GM12878 (cell line): ENCODE results near the gene SSUH2. TPM values are rescaled to one million over a fixed set of nuclear protein-coding genes. Genes with fewer than 3 reads are reported as not detected.

ENCODE experiments used
- ATAC-seq: fragments of 200-7000 bp; cut with Tn5 transposase; 3 replicates; pipeline ENCODE4 v1.9.1; 2020; ENCODE audit warnings: mild to moderate bottlenecking, moderate library complexity
- BruUV-seq: library from RNA; stranded (reverse); fragments of 400-500 nt; replicated peaks from 2 replicates; lab custom pipeline; 2021; lab: Mats Ljungman, UMichigan
- CTCF ChIA-PET: fragments of 300-600 bp; sonication (Branson Sonifier 250); formaldehyde crosslinking; extraction: SDS; loops from one replicate; lab custom pipeline; 2021; ENCODE audit warnings: inconsistent platforms; lab: Yijun Ruan, JAX
- POLR2A ChIA-PET: fragments of 350-600 bp; formaldehyde crosslinking; extraction: SDS; loops from one replicate; lab custom pipeline; 2021; ENCODE audit warnings: inconsistent platforms; lab: Charles Lee
- RAD21 ChIA-PET: fragments of 300-600 bp; sonication (Branson Sonifier 250); formaldehyde crosslinking; loops from one replicate; lab custom pipeline; 2023; ENCODE audit warnings: antibody characterized with exemption; ENCODE audit not compliant: unreplicated experiment; lab: Charles Lee
- SMC1A ChIA-PET: fragments of 300-600 bp; sonication (Branson Sonifier 250); formaldehyde crosslinking; loops from one replicate; lab custom pipeline; 2023; ENCODE audit not compliant: unreplicated experiment, uncharacterized antibody; lab: Charles Lee
- DNase-seq: peaks from one replicate; pipeline ENCODE4 v3.0.0-alpha.2; 2011; ENCODE audit warnings: low read depth, low spot score
- FAIRE-seq: peaks from 3 replicates; lab custom pipeline; 2011; peaks lifted over from hg19 to GRCh38; lab: Jason Lieb, UNC
- H2AFZ ChIP-seq: 2 replicates; pipeline ENCODE4 v1.6.0; 2011; ENCODE audit warnings: low read depth, low read length, control low read depth; ENCODE audit not compliant: control insufficient read depth
- H3K27ac ChIP-seq: 2 replicates; pipeline ENCODE4 v1.5.1; 2011; ENCODE audit warnings: control low read depth; ENCODE audit not compliant: control insufficient read depth, insufficient read depth
- H3K27me3 ChIP-seq, 2 experiments: replicated peaks in 1 of 2; 2 replicates each; pipeline versions ENCODE4 v1.6.0 to v1.6.1; 2011; ENCODE audit warnings: low read length in 1 of 2; ENCODE audit not compliant: control insufficient read depth in 2 of 2, insufficient read depth in 2 of 2
- H3K36me3 ChIP-seq, 2 experiments: 2 replicates each; pipeline ENCODE4 v1.5.1; 2011; ENCODE audit warnings: low read length in 1 of 2; ENCODE audit not compliant: control insufficient read depth in 2 of 2, insufficient read depth in 2 of 2
- H3K4me1 ChIP-seq: 2 replicates; pipeline ENCODE4 v1.6.1; 2011; ENCODE audit warnings: mild to moderate bottlenecking, low read length, moderate library complexity, mixed read lengths; ENCODE audit not compliant: control insufficient read depth, insufficient read depth
- H3K4me2 ChIP-seq: 2 replicates; pipeline ENCODE4 v1.6.0; 2011; ENCODE audit warnings: control low read depth; ENCODE audit not compliant: control insufficient read depth, insufficient read depth
- H3K4me3 ChIP-seq: fragments of 200-600 bp; sonication (generic); 2 replicates; pipeline ENCODE4 v1.5.1; 2016
- H3K79me2 ChIP-seq: 2 replicates; pipeline ENCODE4 v1.6.0; 2011; ENCODE audit warnings: low read length; ENCODE audit not compliant: control insufficient read depth, insufficient read depth
- H3K9ac ChIP-seq: 2 replicates; pipeline ENCODE4 v1.8.0; 2011; ENCODE audit warnings: low read length, control low read depth, mixed read lengths; ENCODE audit not compliant: control insufficient read depth, insufficient read depth
- H3K9me3 ChIP-seq: replicated peaks from 3 replicates; pipeline ENCODE4 v1.5.1; 2011; ENCODE audit warnings: mild to moderate bottlenecking, low read length; ENCODE audit not compliant: control insufficient read depth, insufficient read depth
- H4K20me1 ChIP-seq: 2 replicates; pipeline ENCODE4 v1.6.0; 2011; ENCODE audit not compliant: control insufficient read depth, insufficient read depth
- ELK1 ChIP-seq: IDR thresholded peaks from 2 replicates; pipeline ENCODE4 v1.6.1; 2012; ENCODE audit warnings: low read depth, low read length, improper control_type of control experiment
- HDGF ChIP-seq: fragments of 450-650 bp; IDR thresholded peaks from 2 replicates; pipeline ENCODE4 v1.6.1; 2016; ENCODE audit warnings: antibody characterized with exemption
- KLF5 ChIP-seq: fragments of 450-650 bp; IDR thresholded peaks from 2 replicates; pipeline ENCODE4 v1.6.1; 2014; ENCODE audit warnings: mild to moderate bottlenecking; ENCODE audit not compliant: partially characterized antibody
- NFXL1 ChIP-seq: fragments of 450-650 bp; IDR thresholded peaks from 2 replicates; pipeline ENCODE4 v1.6.1; 2017; ENCODE audit warnings: antibody characterized with exemption, mild to moderate bottlenecking, borderline replicate concordance
- RUNX3 ChIP-seq: IDR thresholded peaks from 2 replicates; pipeline ENCODE4 v1.6.1; 2012; ENCODE audit warnings: low read length, inconsistent platforms
- SMAD5 ChIP-seq: IDR thresholded peaks from 2 replicates; pipeline ENCODE4 v1.6.1; 2016; ENCODE audit warnings: antibody characterized with exemption, low read depth
- SUZ12 ChIP-seq: fragments of 200-600 bp; sonication (generic); IDR thresholded peaks from one replicate; pipeline ENCODE4 v1.6.1; 2018; ENCODE audit warnings: antibody characterized with exemption, mild to moderate bottlenecking; ENCODE audit not compliant: unreplicated experiment
- WRNIP1 ChIP-seq: IDR thresholded peaks from 2 replicates; pipeline ENCODE4 v1.6.1; 2011; ENCODE audit warnings: low read depth, low read length, improper control_type of control experiment, borderline replicate concordance
- WGBS: methylation state at CpG from one replicate; pipeline ENCODE4 v1.1.6; 2016; ENCODE audit warnings: low lambda C conversion rate; ENCODE audit not compliant: insufficient replicate concordance, insufficient coverage; ENCODE audit errors: missing lambda C conversion rate; 5-methylcytosine and 5-hydroxymethylcytosine counted together
- in situ Hi-C: fragments of 300-500 bp; cut with MboI; formaldehyde crosslinking; loops from 9 replicates; pipeline ENCODE4 v1.14.3; 2018; ENCODE audit warnings: mixed read lengths
- intact Hi-C: fragments of 100-400 bp; cut with micrococcal nuclease; formaldehyde crosslinking; loops from one replicate; pipeline ENCODE4 v1.14.2; 2022; ENCODE audit not compliant: unreplicated experiment
- polyA plus RNA-seq, 11 experiments: library from polyadenylated mRNA; depleted of rRNA in 4 of 11; unstranded in 6 of 11; stranded (reverse) in 5 of 11; fragments of >200 nt; fragmentation: Nextera tagmentation in 4 of 11; fragmentation: Illumina TruSeq in 1 of 11; extraction: Ambion mirVana in 4 of 11; extraction: Trizol in 1 of 11; gene quantifications; 1 replicate in 1 of 11; 2 replicates in 10 of 11; pipeline versions ENCODE4 v1.2.1 to v1.2.3, GENCODE V29; 2011 to 2016; ENCODE audit warnings: inconsistent platforms in 2 of 11, missing spikeins in 2 of 11, low read depth in 1 of 11
- total RNA-seq, 4 experiments: library from RNA; depleted of rRNA in 3 of 4; stranded (reverse); fragments of >200 nt in 3 of 4; fragmentation: Illumina TruSeq in 1 of 4; extraction: Trizol in 1 of 4; gene quantifications; 2 replicates each; pipeline versions ENCODE4 v1.2.1 to v1.2.3, GENCODE V29; 2013 to 2021
- TF ChIP-seq, protein P1 (sequence below): fragments of 450-650 bp; IDR thresholded peaks from 2 replicates; pipeline ENCODE4 v1.6.1; 2014; ENCODE audit warnings: mild to moderate bottlenecking

Gene SSUH2
- total and polyA plus RNA-seq, 10 of the 15 experiments (the other 5 are each of a cell fraction or from before 2014, with no cell fraction given) = 0.09 to 0.26 TPM; not detected in 8

GRCh38 chr3:8604988-8605387 is 39.6 kb downstream of the SSUH2 start:
- WGBS = 45% methylated on average over 3 of the region's 3 CpGs

More at GRCh38 chr3:8604988-8605387, 39.6 kb downstream of the SSUH2 start:
- H3K4me1 ChIP-seq = no peaks in the 10 kb centered on the region
- H4K20me1 ChIP-seq = no peaks in the 10 kb centered on the region
- in situ Hi-C loops = no loop called here
- BruUV-seq = no TSS peak
- intact Hi-C loops = no loop called here
- ChIA-PET SMC1A (interaction anchor here (1.4 kb wide), 1 partner anchor 32 kb away, joined by 3 read pairs; no protein-coding TSS in a partner anchor), RAD21 (no interaction called here), CTCF (interaction anchor here (0.9 kb wide), 1 partner anchor 163 kb away, joined by 3 read pairs; no protein-coding TSS in a partner anchor), POLR2A (no interaction called here)
- no peak overlapping the region for H3K4me3 ChIP-seq
- no peak overlapping the region for H2AFZ ChIP-seq
- DNase-seq (no peak), FAIRE-seq (no peak), ATAC-seq (no peak)
- H3K79me2 ChIP-seq = no peaks in the 10 kb centered on the region
- no peak overlapping the region for H3K9ac ChIP-seq
- peaks cover 0 to 1% of the 10 kb centered on the region in 2 experiments; a peak in 1 of 4 replicates for H3K27me3 ChIP-seq
- no peaks in the 10 kb centered on the region for H3K9me3 ChIP-seq
- no peak overlapping the region for H3K4me2 ChIP-seq
- TF ChIP-seq KLF5 = no peak
- no peak for TF ChIP-seq SUZ12
- no peak for TF ChIP-seq SMAD5
- no peak for TF ChIP-seq NFXL1
- no peak for TF ChIP-seq WRNIP1
- TF ChIP-seq ELK1 = no peak
- no peak for TF ChIP-seq HDGF
- TF ChIP-seq, protein P1, sequence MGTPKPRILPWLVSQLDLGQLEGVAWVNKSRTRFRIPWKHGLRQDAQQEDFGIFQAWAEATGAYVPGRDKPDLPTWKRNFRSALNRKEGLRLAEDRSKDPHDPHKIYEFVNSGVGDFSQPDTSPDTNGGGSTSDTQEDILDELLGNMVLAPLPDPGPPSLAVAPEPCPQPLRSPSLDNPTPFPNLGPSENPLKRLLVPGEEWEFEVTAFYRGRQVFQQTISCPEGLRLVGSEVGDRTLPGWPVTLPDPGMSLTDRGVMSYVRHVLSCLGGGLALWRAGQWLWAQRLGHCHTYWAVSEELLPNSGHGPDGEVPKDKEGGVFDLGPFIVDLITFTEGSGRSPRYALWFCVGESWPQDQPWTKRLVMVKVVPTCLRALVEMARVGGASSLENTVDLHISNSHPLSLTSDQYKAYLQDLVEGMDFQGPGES = no peak
- no peak for TF ChIP-seq RUNX3
- no peak overlapping the region for H3K27ac ChIP-seq
- no peaks in the 10 kb centered on the region for H3K36me3 ChIP-seq
